ENCODE measurements around the gene IL7R.
A peak's percentile ranks its signal among the peaks of the same experiment; 100 is the strongest.

Gene IL7R

GRCh38 chr5:35919191-35919590 lies 62.5 kb downstream of the IL7R start:
- DNase-seq, result no peak

- DNase-seq, result no peak
Observed at GRCh38 chr5:35920890-35921289, 64.2 kb downstream of the IL7R start.

- no peak for DNase-seq
Observed at GRCh38 chr5:35921930-35922329, 65.2 kb downstream of the IL7R start.

- DNase-seq, result no peak
Observed at GRCh38 chr5:35922468-35922867, 65.8 kb downstream of the IL7R start.

- no peak for DNase-seq
Observed at GRCh38 chr5:35924122-35924949, 67.6 kb downstream of the IL7R start.

- peak; percentile 83 to 85 for DNase-seq
Observed at GRCh38 chr5:35924950-35925722, 68.4 kb downstream of the IL7R start.

- peak; percentile 53 to 74 for DNase-seq
Observed at GRCh38 chr5:35926389-35927051, 69.8 kb downstream of the IL7R start.

Measured in CD4-positive, alpha-beta T cell treated with Interleukin-1 beta for 1 hour (primary cell).